GM04503 (cell line): ENCODE data around the gene SYT15.

Experiments
- DNase-seq: peaks from one replicate; pipeline ENCODE4 v3.0.0-alpha.2; 2012; ENCODE audit warnings: low read depth

Gene SYT15

DNA sequence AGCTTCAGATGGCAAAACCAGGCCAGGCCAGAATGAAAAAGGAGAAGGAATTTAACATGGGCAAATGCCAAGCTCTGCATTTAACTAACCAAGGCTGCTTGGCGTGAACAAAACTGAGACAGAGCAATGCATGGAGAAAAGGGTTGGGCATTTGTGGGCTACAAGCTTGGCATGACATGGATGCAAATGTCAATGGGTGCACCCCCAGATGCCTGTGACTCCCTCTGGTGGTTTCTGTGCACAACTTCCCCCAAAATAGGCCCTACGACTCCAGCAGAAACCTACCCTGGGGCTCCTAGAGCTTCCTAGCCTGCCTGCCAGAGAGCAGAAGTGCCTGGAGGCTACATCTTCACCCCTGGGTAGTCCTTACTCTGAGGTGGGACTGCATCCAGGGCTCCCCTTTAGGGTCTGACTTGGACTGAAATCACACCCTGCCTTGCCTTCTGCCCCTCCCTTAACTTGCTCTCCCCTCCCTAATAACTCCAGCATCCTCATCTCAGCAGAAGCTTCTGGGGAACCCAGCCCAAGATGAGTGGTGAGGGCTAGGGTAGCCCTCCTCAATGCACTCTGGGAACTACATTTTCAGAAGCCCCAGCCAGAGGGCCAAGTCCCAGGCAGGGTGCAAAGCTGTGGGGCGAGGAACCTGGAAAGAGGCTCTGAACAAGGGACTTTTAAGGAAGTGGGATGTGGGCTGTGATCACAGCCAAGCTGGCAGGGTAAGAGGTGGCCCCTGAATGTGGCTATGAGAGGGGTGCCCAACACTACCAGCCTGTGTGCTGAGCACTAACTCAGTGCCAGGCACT lies 33.7 kb upstream of the SYT15 start:
- DNase-seq = no peak

- DNase-seq = no peak
Measured at GRCh38 chr10:46545861-46546590, 32.9 kb upstream of the SYT15 start.

- DNase-seq = no peak
Measured at GRCh38 chr10:46546591-46547540, 32.1 kb upstream of the SYT15 start.

DNA sequence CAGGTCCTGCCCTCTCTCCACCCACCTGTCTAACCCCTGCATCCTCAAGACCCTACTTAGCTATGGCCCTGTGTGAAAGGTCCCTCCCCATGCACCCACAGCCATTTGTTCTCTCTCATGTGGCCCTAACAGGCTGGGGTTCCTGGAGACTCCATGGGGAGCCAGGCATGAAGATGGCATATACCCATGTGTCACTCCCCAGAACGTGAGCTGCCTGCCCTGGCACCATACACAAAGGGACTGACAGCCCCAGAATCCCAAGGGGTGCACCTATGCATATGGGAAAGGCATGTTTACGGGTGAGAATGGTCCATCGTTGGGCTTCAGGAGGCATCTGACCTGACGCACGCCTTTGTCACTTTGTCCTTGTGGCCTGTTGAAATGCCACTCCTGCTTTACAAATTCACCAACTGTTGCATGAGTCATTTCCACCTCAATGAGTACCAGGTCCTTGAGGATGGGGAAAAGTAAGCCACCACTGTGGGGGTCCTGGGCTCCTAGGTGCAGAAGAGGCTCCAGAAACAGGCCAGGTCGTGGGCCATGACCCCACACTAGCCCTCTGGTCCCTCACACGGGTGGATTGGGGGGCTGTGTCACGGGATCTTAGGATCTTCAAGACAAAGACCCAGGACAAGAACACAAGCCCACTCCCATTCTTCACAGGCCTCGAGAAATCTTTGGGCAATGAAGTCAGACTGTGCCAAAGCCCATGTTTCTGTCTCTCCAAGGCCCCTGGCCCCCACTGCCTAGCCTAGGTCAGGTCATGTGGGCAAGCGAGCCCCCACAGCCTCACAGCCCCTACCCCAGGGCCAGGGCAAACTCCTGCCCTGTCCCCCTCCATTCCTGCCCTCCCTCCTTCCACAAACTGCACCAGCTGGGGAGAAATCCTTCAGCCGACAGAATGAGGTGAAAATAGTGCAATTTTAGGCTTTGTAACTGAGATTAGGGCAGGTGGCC lies 31.1 kb upstream of the SYT15 start:
- no peak for DNase-seq

GRCh38 chr10:46548498-46549090 lies 30.3 kb upstream of the SYT15 start:
- DNase-seq = no peak

DNA sequence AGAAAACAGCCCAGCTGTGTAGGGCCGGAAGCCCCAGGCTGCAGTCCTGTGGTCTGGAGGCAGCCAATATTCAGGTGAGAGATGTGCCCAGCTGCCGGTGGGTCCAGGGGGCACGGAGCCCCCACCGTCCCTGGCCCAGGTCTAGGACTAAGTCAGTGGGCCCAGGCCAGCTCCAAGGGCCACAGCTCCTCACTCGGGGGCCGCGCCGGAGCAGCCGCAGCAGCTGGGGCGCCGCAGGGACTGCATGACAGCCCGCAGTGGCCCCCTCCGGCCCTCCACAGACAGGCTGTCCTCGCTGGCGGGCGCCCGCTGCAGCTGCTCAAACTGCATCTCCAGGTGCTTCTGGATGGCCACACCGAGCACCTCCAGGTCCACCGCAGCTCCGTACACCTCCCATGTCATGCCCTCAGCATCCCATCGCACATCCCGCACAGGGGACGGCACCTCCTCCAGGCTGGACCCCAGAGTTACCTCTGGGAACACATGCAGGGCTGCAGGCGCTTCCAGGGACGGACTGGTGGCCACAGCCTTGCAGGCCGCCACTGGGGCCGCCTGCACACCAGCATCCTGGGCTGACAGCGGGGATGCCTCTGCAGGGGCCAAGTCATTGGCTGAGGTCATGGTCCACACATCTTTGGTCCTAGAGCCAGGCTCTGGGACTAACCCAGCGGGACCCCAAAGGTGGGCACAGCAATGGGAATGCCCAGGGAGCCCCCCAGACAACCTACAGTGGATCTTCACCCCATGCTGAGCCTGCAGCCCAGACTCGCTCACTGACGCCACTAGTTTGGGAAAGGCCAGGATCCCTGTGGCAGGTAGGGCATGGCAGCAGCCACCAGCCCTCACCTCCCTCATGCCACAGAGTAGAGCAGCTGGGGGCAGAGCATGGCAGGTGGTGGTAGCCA lies 29.5 kb upstream of the SYT15 start:
- DNase-seq = no peak

DNA sequence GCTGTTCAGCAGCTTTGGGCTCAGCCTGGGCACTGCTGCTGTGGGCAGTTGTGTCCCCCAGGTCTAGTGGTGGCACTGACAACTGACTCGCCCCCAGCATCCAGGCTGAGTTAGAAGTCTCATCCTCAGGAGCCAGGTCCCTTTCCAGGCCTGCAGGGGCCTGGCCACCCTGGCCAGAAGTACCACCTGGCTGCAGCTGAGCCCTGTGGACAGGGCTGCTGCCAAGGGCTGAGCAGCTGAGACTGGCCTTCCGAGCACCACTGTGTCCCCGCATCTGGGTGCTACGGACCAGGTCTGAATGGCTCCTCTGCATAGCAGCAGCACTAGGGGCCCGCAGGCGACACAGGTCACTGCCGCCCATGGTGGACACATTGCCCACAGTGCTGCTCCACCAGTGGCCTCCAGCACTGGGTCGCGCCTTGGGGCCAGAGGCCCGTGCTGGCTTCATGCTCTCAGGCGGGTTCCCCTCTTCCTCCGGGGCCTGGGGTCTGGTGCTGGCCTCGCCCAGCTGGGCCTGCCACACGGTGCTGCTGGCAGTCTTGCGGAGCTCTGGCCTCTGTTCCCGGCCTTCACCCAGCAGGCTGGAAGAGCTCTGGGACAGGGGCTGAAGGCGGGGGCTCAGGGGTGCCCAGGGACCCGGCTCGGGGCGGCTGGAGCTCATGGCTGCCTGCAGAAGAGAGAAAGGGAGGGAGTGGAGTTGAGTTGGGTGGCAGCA lies 28.7 kb upstream of the SYT15 start:
- DNase-seq = no peak

GRCh38 chr10:46550795-46551700 lies 27.9 kb upstream of the SYT15 start:
- DNase-seq = no peak

DNA sequence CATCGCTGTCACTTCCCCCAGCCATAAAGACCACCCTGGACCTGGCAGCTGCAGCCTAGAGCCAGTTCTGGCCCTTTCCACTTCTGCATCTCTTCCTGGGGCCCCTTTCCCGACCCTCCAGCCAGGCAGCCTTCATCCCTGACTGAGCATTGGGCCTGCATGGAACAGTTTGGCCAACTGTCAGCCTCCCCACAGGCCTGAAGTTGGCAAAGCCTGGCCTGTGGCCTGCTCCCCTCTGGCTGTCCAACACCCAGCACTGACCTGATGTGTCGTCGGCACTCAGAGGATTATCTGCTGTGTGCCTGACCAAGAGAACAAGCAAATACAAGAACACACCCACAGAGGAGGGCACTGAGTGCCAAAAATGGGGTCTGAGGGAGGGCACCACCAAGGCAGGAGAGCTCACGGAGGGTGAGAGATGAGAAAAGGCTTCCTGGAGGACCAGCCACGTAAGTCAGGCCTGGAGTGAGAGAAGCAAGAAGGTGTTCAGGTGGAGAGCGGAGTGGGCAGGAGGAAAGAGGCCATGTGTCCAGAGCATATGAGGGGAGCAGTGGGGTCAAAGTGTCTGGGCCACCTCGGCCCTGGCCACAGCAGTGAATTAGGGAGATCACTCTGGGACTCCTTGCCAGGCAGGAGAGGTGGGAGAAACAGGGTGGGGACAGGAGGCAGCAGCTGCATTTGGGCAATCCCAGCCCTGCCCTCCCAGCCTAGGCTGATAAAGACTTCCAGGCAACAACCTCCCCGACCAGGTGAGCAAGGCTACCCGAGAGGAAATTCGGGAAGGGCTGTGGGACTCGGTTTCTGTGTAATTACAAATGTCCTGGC lies 27.0 kb upstream of the SYT15 start:
- DNase-seq = no peak

DNA sequence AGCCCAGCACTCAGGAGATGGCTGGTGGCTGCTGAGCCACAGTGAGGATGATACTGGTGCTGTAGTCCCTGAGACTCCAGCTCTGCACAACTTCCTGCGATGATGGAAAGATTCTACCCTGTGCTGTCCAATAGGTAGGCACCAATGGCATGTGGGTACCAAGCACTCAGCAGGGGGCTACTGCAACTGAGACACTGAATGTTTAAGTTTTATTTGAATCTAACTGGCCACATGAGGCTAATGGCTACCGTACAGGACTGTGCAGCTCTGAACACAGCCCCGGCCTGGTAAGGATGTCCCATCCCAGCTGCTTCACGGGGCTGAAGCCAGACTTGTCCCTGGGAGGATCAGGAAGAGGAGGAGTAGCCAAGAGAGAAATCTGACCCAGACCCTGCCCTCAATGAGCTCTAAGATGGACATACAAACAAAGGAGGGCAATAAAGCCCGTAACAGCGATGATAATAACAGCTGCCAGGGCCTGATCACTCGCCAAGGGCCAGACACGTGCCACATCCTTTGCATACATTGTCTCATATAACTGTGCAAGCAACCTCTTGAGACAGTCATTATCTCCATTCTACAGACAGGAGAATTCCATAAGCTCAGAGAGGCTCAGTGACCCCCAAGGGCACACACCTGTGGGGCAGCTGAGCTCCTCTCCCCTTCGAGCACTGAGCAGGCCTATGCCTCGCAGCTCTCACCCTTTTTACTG lies 26.2 kb upstream of the SYT15 start:
- DNase-seq = no peak

DNA sequence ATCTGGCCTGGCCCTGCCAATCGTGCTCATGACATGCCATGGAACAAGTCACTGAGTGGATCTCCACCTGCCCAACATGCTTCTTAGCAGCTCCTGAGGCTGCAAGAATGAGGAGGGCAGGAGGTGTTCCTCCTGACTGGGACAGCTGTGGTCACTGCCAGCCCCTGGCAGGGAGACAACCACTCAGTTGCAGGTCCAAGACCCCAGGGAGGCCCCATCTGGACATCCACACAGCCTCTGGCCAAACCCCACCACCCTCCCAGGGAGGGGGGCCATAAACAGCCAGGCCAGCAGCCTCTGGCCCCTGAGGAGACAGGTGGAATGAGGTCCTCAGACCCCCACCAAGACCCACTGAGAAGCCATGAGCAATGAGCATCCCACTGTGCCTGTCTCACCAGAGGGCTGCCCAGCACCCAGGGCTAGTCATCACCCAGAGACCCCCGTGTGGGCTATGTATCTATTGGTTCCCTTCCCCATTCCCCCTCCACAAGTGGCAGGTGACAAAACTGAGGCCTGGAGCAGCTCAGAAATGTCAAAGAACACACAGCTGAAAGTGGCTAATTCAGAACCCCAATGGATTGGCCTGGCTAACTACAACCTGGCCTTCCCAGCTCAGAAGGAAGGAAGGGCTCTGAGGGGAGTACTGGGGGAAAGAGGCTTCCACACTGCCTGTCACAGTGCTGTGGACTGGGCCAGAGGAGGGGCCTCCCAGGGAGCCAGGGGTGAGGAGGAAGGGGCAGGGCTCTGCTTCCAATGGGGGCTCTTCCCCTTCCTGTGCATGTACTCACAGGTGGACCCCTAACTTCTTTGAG lies 25.5 kb upstream of the SYT15 start:
- DNase-seq = no peak

GRCh38 chr10:46554166-46554781 lies 24.7 kb upstream of the SYT15 start:
- no peak for DNase-seq

DNA sequence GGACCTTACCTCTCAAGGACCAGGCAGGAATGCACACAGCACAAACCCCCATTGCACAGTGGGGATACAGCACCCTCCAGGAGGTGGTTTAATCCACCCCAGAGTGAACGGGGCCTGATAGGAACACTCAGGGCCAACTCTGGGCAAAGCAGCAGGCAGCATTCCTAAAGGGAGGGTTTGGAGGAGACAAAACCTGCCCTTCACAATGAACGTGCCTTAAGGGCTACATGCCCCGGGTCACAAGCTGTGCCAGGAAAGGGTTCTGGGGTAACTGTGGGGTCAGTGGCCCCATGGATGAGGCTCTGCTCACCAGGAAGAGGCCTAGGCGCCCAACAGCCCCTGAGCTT lies 23.6 kb upstream of the SYT15 start:
- DNase-seq = no peak

- DNase-seq = no peak
Measured at GRCh38 chr10:46555713-46556514, 23.0 kb upstream of the SYT15 start.
